Testis (tissue), 2 donors: Measurements from ENCODE around the gene ANXA2.

Source experiments
- POLR2A ChIP-seq: fragments of 450-650 bp; IDR thresholded peaks from one replicate; pipeline ENCODE4 v1.6.1; 2017; ENCODE audit warnings: antibody characterized with exemption, mild to moderate bottlenecking, moderate library complexity
- TF ChIP-seq, protein P1 (sequence below), 3 experiments: fragments of 450-650 bp in 2 of 3; fragments of 200-600 bp in 1 of 3; sonication (generic) in 1 of 3; IDR thresholded peaks; one replicate each; pipeline ENCODE4 v1.5.1; 2016 to 2019; ENCODE audit warnings: antibody characterized with exemption in 3 of 3, mild to moderate bottlenecking in 2 of 3, moderate library complexity in 1 of 3

DNA sequence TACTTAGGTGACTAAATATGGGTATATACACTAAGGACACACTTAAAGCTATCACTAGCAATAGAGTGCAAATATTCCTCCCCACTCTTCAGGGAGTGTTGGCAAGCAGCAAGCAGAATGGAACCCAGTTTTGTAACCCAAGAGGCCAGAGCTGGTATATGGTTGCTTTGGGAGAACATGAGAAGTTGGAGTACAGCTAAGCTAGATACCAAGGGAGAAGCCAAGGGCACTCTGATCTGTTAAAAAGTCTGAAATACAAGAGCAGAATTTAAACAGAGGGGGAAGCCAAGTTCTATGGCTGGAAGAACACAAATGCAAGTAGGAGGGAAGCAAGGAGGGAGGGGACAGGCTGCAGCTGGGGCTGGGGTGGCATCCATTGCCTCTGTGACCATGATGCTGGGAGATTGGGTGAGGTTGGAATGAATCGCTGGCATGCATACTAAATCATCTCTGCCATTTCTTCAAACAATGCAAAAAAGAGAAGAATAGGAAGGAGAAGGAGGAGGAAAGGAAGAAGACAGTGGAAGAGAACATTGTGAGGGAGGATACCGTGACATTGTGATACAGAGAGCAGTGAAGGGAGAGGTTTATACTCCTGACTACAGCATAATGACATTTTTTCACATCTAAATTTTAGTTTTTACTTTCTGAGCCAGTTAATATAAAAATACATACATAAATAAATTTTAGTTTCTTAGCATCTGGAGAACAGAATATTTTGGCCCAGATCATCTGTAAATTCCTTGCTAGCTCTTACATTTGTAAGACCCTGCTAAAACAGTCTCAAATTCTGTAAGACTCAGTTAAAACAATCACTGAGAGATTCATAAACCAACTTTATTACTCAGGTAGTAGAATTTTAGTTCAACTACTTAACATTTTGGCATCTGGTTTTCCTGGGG, 9.0 kb upstream of the ANXA2 start:
- TF ChIP-seq, protein P1, sequence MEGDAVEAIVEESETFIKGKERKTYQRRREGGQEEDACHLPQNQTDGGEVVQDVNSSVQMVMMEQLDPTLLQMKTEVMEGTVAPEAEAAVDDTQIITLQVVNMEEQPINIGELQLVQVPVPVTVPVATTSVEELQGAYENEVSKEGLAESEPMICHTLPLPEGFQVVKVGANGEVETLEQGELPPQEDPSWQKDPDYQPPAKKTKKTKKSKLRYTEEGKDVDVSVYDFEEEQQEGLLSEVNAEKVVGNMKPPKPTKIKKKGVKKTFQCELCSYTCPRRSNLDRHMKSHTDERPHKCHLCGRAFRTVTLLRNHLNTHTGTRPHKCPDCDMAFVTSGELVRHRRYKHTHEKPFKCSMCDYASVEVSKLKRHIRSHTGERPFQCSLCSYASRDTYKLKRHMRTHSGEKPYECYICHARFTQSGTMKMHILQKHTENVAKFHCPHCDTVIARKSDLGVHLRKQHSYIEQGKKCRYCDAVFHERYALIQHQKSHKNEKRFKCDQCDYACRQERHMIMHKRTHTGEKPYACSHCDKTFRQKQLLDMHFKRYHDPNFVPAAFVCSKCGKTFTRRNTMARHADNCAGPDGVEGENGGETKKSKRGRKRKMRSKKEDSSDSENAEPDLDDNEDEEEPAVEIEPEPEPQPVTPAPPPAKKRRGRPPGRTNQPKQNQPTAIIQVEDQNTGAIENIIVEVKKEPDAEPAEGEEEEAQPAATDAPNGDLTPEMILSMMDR (IDR thresholded peaks at IDR 0.05) = no peak
- no peak for TF ChIP-seq POLR2A
